CD14-positive monocyte (primary cell): Measurements from ENCODE around the gene ZNF407. TPM values are rescaled to one million over a fixed set of nuclear protein-coding genes. Genes with fewer than 3 reads are reported as not detected.

ENCODE experiments used
- DNase-seq, 3 donors: peaks; one replicate each; pipeline ENCODE4 v3.0.0-alpha.2; 2011 to 2022
- H2AFZ ChIP-seq: 2 replicates; pipeline ENCODE4 v1.6.0; 2012; ENCODE audit warnings: mild to moderate bottlenecking, low read depth, low read length, inconsistent platforms; ENCODE audit not compliant: insufficient read depth, poor library complexity, severe bottlenecking
- H3K27ac ChIP-seq, 2 donors: 1 replicate in 1 of 2; 2 replicates in 1 of 2; pipeline ENCODE4 v1.5.1; 2012 to 2013; ENCODE audit warnings: low read length in 2 of 2, control low read depth in 1 of 2, inconsistent platforms in 1 of 2, low read depth in 1 of 2, mild to moderate bottlenecking in 1 of 2
- H3K27me3 ChIP-seq, 2 donors: one replicate each; pipeline versions ENCODE4 v1.6.0 to v1.6.1; 2011 to 2013; ENCODE audit warnings: low read length in 2 of 2; ENCODE audit not compliant: control insufficient read depth in 2 of 2, insufficient read depth in 2 of 2
- H3K36me3 ChIP-seq, 2 donors: replicated peaks in 1 of 2; 1 replicate in 1 of 2; 2 replicates in 1 of 2; pipeline versions ENCODE4 v1.5.1 to v1.6.1; 2012 to 2013; ENCODE audit warnings: low read length in 2 of 2, control low read depth in 1 of 2, inconsistent platforms in 1 of 2, mild to moderate bottlenecking in 1 of 2; ENCODE audit not compliant: insufficient read depth in 2 of 2, control insufficient read depth in 1 of 2
- H3K4me1 ChIP-seq, 2 donors: 1 replicate in 1 of 2; 2 replicates in 1 of 2; pipeline versions ENCODE4 v1.5.1 to v1.6.1; 2012 to 2013; ENCODE audit warnings: low read length in 2 of 2, control low read depth in 1 of 2, inconsistent platforms in 1 of 2, mild to moderate bottlenecking in 1 of 2, moderate library complexity in 1 of 2; ENCODE audit not compliant: insufficient read depth in 2 of 2, control insufficient read depth in 1 of 2
- H3K4me2 ChIP-seq: replicated peaks from 2 replicates; pipeline ENCODE3; 2012; ENCODE audit warnings: low read length, moderate library complexity, mild to moderate bottlenecking; ENCODE audit not compliant: poor library complexity, severe bottlenecking; ENCODE audit errors: extremely low read depth
- H3K4me3 ChIP-seq, 3 experiments: fragments of 200-600 bp in 1 of 3; sonication (generic) in 1 of 3; replicated peaks in 1 of 3; 1 replicate in 2 of 3; 2 replicates in 1 of 3; pipeline ENCODE4 v1.5.1; 2011 to 2013; ENCODE audit warnings: low read length in 3 of 3, mild to moderate bottlenecking in 3 of 3, control low read depth in 2 of 3, low read depth in 2 of 3, inconsistent platforms in 1 of 3, moderate library complexity in 1 of 3
- H3K79me2 ChIP-seq: 2 replicates; pipeline ENCODE4 v1.6.0; 2012; ENCODE audit warnings: mild to moderate bottlenecking, control low read depth, inconsistent platforms, low read length, moderate library complexity; ENCODE audit not compliant: insufficient read depth
- H3K9ac ChIP-seq: 2 replicates; pipeline ENCODE4 v1.6.0; 2017; ENCODE audit warnings: low read length, mild to moderate bottlenecking; ENCODE audit not compliant: insufficient read depth, poor library complexity, severe bottlenecking
- H3K9me3 ChIP-seq, 2 donors: replicated peaks in 1 of 2; 1 replicate in 1 of 2; 2 replicates in 1 of 2; pipeline versions ENCODE4 v1.5.1 to v1.6.1; 2012 to 2013; ENCODE audit warnings: low read length in 2 of 2, control low read depth in 1 of 2; ENCODE audit not compliant: control insufficient read depth in 1 of 2, insufficient read depth in 1 of 2
- H4K20me1 ChIP-seq: 2 replicates; pipeline ENCODE4 v1.6.0; 2012; ENCODE audit warnings: mild to moderate bottlenecking, low read length, control low read depth, moderate library complexity; ENCODE audit not compliant: insufficient read depth
- H3K27ac Mint-ChIP-seq, 7 donors: one replicate each; pipeline ENCODE4 v1.8.0; 2020; ENCODE audit warnings: mild to moderate bottlenecking in 7 of 7, mixed read lengths in 7 of 7, moderate library complexity in 6 of 7, inconsistent platforms in 2 of 7
- H3K27me3 Mint-ChIP-seq, 3 donors: one replicate each; pipeline ENCODE4 v1.8.0; 2021 to 2022; ENCODE audit warnings: low read depth in 3 of 3, mild to moderate bottlenecking in 3 of 3, mixed read lengths in 3 of 3, moderate library complexity in 3 of 3, inconsistent platforms in 1 of 3
- H3K36me3 Mint-ChIP-seq, 2 donors: one replicate each; pipeline ENCODE4 v1.8.0; 2020; ENCODE audit warnings: mixed read lengths in 2 of 2, inconsistent platforms in 1 of 2, mild to moderate bottlenecking in 1 of 2
- H3K4me1 Mint-ChIP-seq: one replicate; pipeline ENCODE4 v1.8.0; 2020; ENCODE audit warnings: mild to moderate bottlenecking, mixed read lengths
- H3K4me3 Mint-ChIP-seq, 2 donors: one replicate each; pipeline ENCODE4 v1.8.0; 2020; ENCODE audit warnings: mild to moderate bottlenecking in 2 of 2, mixed read lengths in 2 of 2, moderate library complexity in 1 of 2
- H3K9me3 Mint-ChIP-seq, 7 donors: one replicate each; pipeline ENCODE4 v1.8.0; 2020 to 2022; ENCODE audit warnings: mixed read lengths in 7 of 7, mild to moderate bottlenecking in 6 of 7, moderate library complexity in 6 of 7, inconsistent platforms in 2 of 7
- WGBS: methylation state at CpG from one replicate; pipeline ENCODE4 v1.1.5; 2013; ENCODE audit warnings: missing lambda C conversion rate; ENCODE audit not compliant: insufficient coverage; 5-methylcytosine and 5-hydroxymethylcytosine counted together
- intact Hi-C, 2 donors: fragments of 100-400 bp; cut with micrococcal nuclease; formaldehyde crosslinking; loops; one replicate each; pipeline versions ENCODE4 v1.15.0 to v1.15.1; 2023
- polyA plus RNA-seq, 3 donors: library from polyadenylated mRNA; depleted of rRNA in 1 of 3; unstranded in 2 of 3; stranded (reverse) in 1 of 3; fragments of 300-500 nt in 2 of 3; fragments of >200 nt in 1 of 3; fragmentation: Illumina TruSeq in 2 of 3; gene quantifications; 1 replicate in 2 of 3; 2 replicates in 1 of 3; pipeline ENCODE4 v1.2.3, GENCODE V29; 2012 to 2021
- TF ChIP-seq, protein P1 (sequence below): fragments of 200-600 bp; IDR thresholded peaks from one replicate; pipeline ENCODE4 v1.8.0; 2022; ENCODE audit warnings: antibody characterized with exemption, mild to moderate bottlenecking

The ZNF407 gene
- polyA plus RNA-seq, 3 donors, result 1.3 to 3.6 (median 1.6) TPM

DNA sequence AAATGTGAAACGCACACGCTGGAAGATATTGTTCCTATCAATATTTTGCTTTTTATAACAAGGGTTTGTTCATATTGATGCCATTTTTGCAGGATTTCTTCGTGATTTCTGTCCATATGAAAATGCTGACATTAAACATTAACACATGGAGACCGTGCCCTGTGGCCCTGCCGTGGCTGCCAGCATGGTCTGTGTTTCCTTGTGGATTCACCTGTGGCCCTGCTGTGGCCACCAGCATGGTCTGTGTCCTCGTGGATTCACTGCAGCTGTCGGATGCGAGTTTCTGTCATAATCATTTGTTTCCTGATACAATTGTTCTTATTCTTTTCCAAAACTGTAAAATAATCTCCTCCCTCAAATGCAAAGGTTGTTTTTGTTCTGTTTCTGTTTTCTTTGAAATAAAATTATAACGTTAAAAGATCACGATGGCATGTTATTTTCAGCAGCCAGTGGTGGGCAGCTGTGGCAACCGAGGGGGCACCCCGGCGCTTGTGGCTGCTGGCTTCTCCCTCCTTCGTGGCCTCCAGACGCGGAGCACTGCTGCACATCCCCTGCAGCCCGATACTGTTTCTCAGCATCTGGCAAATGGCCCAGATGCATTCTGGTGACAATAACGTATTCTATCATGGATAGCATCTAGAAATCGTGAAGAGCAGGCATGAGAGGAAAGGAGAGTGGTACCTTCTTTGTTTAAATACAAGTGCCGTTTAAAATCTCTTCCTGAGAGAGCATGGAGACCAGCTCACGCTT lies 467.8 kb downstream of the ZNF407 start:
- H3K27me3 ChIP-seq, result no peaks in the 10 kb centered on the region
- TF ChIP-seq, protein P1, sequence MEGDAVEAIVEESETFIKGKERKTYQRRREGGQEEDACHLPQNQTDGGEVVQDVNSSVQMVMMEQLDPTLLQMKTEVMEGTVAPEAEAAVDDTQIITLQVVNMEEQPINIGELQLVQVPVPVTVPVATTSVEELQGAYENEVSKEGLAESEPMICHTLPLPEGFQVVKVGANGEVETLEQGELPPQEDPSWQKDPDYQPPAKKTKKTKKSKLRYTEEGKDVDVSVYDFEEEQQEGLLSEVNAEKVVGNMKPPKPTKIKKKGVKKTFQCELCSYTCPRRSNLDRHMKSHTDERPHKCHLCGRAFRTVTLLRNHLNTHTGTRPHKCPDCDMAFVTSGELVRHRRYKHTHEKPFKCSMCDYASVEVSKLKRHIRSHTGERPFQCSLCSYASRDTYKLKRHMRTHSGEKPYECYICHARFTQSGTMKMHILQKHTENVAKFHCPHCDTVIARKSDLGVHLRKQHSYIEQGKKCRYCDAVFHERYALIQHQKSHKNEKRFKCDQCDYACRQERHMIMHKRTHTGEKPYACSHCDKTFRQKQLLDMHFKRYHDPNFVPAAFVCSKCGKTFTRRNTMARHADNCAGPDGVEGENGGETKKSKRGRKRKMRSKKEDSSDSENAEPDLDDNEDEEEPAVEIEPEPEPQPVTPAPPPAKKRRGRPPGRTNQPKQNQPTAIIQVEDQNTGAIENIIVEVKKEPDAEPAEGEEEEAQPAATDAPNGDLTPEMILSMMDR, result no peak
- no peak overlapping the region for H3K9ac ChIP-seq
- peaks cover 24 to 25% of the 10 kb centered on the region in 2 donors for H3K36me3 Mint-ChIP-seq
- H3K9me3 Mint-ChIP-seq, result peaks cover 0 to 11% (median 3%) of the 10 kb centered on the region in 7 donors
- H3K4me3 Mint-ChIP-seq, result no peak overlapping the region
- H4K20me1 ChIP-seq, result no peaks in the 10 kb centered on the region
- 97% methylated on average over 12 of the region's 21 CpGs for WGBS
- no peak for DNase-seq
- peaks cover 11 to 19% of the 10 kb centered on the region in 2 donors for H3K36me3 ChIP-seq
- peak overlapping the region in 3 of 7 donors; percentile 36 to 75 (median 40) for H3K27ac Mint-ChIP-seq
- no peaks in the 10 kb centered on the region for H3K27me3 Mint-ChIP-seq
- H3K4me2 ChIP-seq, result no peak overlapping the region
- H3K4me1 Mint-ChIP-seq, result peaks cover 29% of the 10 kb centered on the region
- H3K4me1 ChIP-seq, result peaks cover 25 to 29% of the 10 kb centered on the region in 2 donors
- peaks cover 0 to 1% of the 10 kb centered on the region in 2 donors for H3K9me3 ChIP-seq
- H3K79me2 ChIP-seq, result no peaks in the 10 kb centered on the region
- H2AFZ ChIP-seq, result no peak overlapping the region
- H3K27ac ChIP-seq, result no peak overlapping the region
- intact Hi-C loops, result loop anchor here in 1 of 2 donors (10.0 kb wide), 1 partner anchor 139 kb away; the partner anchor contains the start of gene PTGR3
- H3K4me3 ChIP-seq, result no peak overlapping the region

DNA sequence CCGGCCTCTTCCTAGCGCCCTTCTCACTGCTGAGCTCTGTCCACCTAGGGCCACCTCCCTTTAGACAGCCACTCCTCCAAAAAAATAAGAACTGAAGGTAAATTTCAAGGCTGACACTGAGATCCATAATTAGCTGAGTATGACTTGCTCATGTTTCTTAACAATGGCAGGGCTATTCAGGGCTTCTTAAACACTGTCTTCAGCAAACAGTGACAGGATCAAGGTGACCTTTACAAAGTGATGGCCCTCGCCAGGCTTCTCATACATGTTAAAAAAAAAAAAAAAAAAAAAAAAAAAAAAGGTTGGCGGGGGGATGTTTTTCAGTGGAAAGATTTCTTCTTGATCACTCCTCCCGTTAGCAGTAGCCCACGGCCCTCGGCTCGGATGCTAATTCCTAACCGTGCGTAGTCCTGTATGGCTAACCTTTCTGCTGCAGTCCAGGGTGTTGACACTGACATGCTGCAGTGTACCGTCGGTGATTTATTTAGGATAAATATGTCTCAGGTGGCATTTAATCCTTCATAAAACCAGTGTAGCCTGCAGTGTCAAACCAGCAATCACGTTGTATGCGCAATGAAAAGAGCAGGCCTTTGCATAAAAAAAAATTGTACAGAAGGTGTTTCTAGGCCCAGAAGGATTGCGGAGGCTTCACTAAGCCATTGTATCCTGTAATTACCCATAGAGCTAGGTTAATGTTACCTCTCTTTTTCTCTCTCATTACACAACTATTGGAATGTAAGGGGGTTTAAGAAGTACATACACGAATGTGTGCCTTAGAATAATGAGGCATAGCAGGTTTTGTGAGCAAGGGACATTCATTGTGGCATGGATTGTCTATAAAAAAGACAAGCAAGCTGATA lies 468.6 kb downstream of the ZNF407 start:
- over 99% methylated on average over 12 of the region's 16 CpGs for WGBS
- peaks cover 37% of the 10 kb centered on the region for H3K4me1 Mint-ChIP-seq
- DNase-seq, result no peak
- no peak overlapping the region for H2AFZ ChIP-seq
- H3K27me3 ChIP-seq, result no peaks in the 10 kb centered on the region
- peak overlapping the region in 1 of 2 donors; percentile 74 for H3K27ac ChIP-seq
- peaks cover 11 to 19% of the 10 kb centered on the region in 2 donors for H3K36me3 ChIP-seq
- H3K4me3 Mint-ChIP-seq, result no peak overlapping the region
- H3K9me3 ChIP-seq, result no peaks in the 10 kb centered on the region
- peaks cover 24 to 25% of the 10 kb centered on the region in 2 donors for H3K36me3 Mint-ChIP-seq
- no peaks in the 10 kb centered on the region for H3K27me3 Mint-ChIP-seq
- H3K9me3 Mint-ChIP-seq, result peaks cover 0 to 6% (median 3%) of the 10 kb centered on the region in 7 donors
- intact Hi-C loops, result loop anchor here in 1 of 2 donors (10.0 kb wide), 1 partner anchor 139 kb away; the partner anchor contains the start of gene PTGR3
- no peak overlapping the region for H3K9ac ChIP-seq
- no peaks in the 10 kb centered on the region for H3K79me2 ChIP-seq
- H3K4me3 ChIP-seq, result no peak overlapping the region
- H3K4me2 ChIP-seq, result no peak overlapping the region
- peak overlapping the region in 2 of 7 donors; percentile 56 to 92 for H3K27ac Mint-ChIP-seq
- TF ChIP-seq, protein P1, result no peak
- H3K4me1 ChIP-seq, result peaks cover 34 to 37% of the 10 kb centered on the region in 2 donors
- H4K20me1 ChIP-seq, result no peaks in the 10 kb centered on the region
